HepG2 (cell line): Measurements from ENCODE around the gene PHACTR1. TPM values are rescaled to one million over a fixed set of nuclear protein-coding genes. Genes with fewer than 3 reads are reported as not detected.

Source experiments
- ATAC-seq: fragments of 200-7000 bp; cut with Tn5 transposase; 3 replicates; pipeline ENCODE4 v1.9.1; 2020; ENCODE audit warnings: mild to moderate bottlenecking, moderate library complexity
- BruUV-seq: library from RNA; stranded (reverse); fragments of 400-500 nt; replicated peaks from 2 replicates; lab custom pipeline; 2021; lab: Mats Ljungman, UMichigan
- CTCF ChIA-PET: fragments of 300-600 bp; formaldehyde crosslinking; extraction: SDS; loops from one replicate; lab custom pipeline; 2021; ENCODE audit warnings: low total read pairs, inconsistent platforms, low intra/inter-chr PET ratio; lab: Yijun Ruan, JAX
- POLR2A ChIA-PET: fragments of 350-600 bp; sonication (Branson Sonifier 250); formaldehyde crosslinking; loops from one replicate; lab custom pipeline; 2020; ENCODE audit warnings: antibody characterized with exemption, inconsistent platforms; lab: Yijun Ruan, JAX
- DNase-seq: peaks from one replicate; pipeline ENCODE4 v3.0.0-alpha.2; 2015; ENCODE audit warnings: low spot score
- FAIRE-seq: peaks from 3 replicates; lab custom pipeline; 2011; peaks lifted over from hg19 to GRCh38; lab: Jason Lieb, UNC
- H2AFZ ChIP-seq: one replicate; pipeline ENCODE4 v1.6.1; 2011; ENCODE audit warnings: low read length, inconsistent platforms
- H3K27ac ChIP-seq: fragments of 300-600 bp; 3 replicates; pipeline ENCODE4 v1.8.0; 2011; ENCODE audit warnings: mixed run types, mild to moderate bottlenecking, mixed read lengths, low read length, inconsistent platforms; ENCODE audit not compliant: insufficient read depth; ENCODE audit errors: extremely low read length
- H3K27me3 ChIP-seq, 2 experiments: fragments of 200-600 bp in 1 of 2; 2 replicates in 1 of 2; 3 replicates in 1 of 2; pipeline versions ENCODE4 v1.6.0 to v1.8.0; 2011; ENCODE audit warnings: low read length in 2 of 2, mild to moderate bottlenecking in 2 of 2, moderate library complexity in 2 of 2, inconsistent platforms in 1 of 2; ENCODE audit not compliant: insufficient read depth in 2 of 2, control insufficient read depth in 1 of 2
- H3K36me3 ChIP-seq, 2 experiments: fragments of 200-600 bp in 1 of 2; replicated peaks in 1 of 2; 2 replicates in 1 of 2; 3 replicates in 1 of 2; pipeline versions ENCODE4 v1.5.1 to v1.8.0; 2011; ENCODE audit warnings: low read length in 2 of 2, inconsistent platforms in 1 of 2; ENCODE audit not compliant: insufficient read depth in 2 of 2, control insufficient read depth in 1 of 2
- H3K4me1 ChIP-seq: 2 replicates; pipeline ENCODE4 v1.5.1; 2012; ENCODE audit warnings: low read length, inconsistent platforms; ENCODE audit not compliant: insufficient read depth
- H3K4me2 ChIP-seq: 2 replicates; pipeline ENCODE4 v1.6.0; 2011; ENCODE audit warnings: low read depth, low read length, inconsistent platforms
- H3K4me3 ChIP-seq, 3 experiments: fragments of 200-600 bp in 1 of 3; sonication (generic), shearing (Covaris generic) in 1 of 3; replicated peaks in 1 of 3; 2 replicates each; pipeline ENCODE4 v1.5.1; 2011 to 2016; ENCODE audit warnings: low read length in 3 of 3, inconsistent platforms in 2 of 3, low read depth in 2 of 3, mild to moderate bottlenecking in 2 of 3, control low read depth in 1 of 3, mixed read lengths in 1 of 3; ENCODE audit not compliant: insufficient read depth in 1 of 3
- H3K79me2 ChIP-seq: one replicate; pipeline ENCODE4 v1.6.1; 2011; ENCODE audit warnings: low read length, inconsistent platforms; ENCODE audit not compliant: insufficient read depth
- H3K9ac ChIP-seq: 2 replicates; pipeline ENCODE4 v1.6.0; 2011; ENCODE audit warnings: mild to moderate bottlenecking, low read depth, low read length, inconsistent platforms; ENCODE audit not compliant: insufficient read depth
- H3K9me3 ChIP-seq: 2 replicates; pipeline ENCODE4 v1.5.1; 2012; ENCODE audit warnings: mild to moderate bottlenecking, low read length
- H4K20me1 ChIP-seq: 2 replicates; pipeline ENCODE4 v1.6.0; 2011; ENCODE audit warnings: inconsistent platforms, mild to moderate bottlenecking, low read length, moderate library complexity; ENCODE audit not compliant: insufficient read depth
- ATM ChIP-seq: fragments of 450-650 bp; IDR thresholded peaks from 2 replicates; pipeline ENCODE4 v1.7.1; 2017; ENCODE audit warnings: mild to moderate bottlenecking, borderline replicate concordance
- ETV5 ChIP-seq: IDR thresholded peaks from 2 replicates; pipeline ENCODE4 v1.6.1; 2018; ENCODE audit warnings: missing biosample characterization, missing genetic modification reagents, inconsistent platforms, borderline replicate concordance
- NRL ChIP-seq: sonication (generic); formaldehyde crosslinking; IDR thresholded peaks from 2 replicates; pipeline ENCODE4 v1.5.0; 2020; ENCODE audit warnings: missing genetic modification reagents, mild to moderate bottlenecking, moderate library complexity, borderline replicate concordance
- PHF5A ChIP-seq: IDR thresholded peaks from one replicate; pipeline ENCODE4 v1.6.1; 2018; ENCODE audit warnings: low read depth, missing genetic modification reagents; ENCODE audit not compliant: unreplicated experiment
- RNF219 ChIP-seq: sonication (generic); formaldehyde crosslinking; IDR thresholded peaks from 2 replicates; pipeline ENCODE4 v1.5.0; 2020; ENCODE audit warnings: mild to moderate bottlenecking, missing genetic modification reagents
- SRSF1 ChIP-seq: fragments of 200-400 bp; formaldehyde crosslinking; optimal IDR thresholded peaks from 2 replicates; pipeline ENCODE3; 2017; ENCODE audit warnings: mild to moderate bottlenecking, low read depth, low read length, moderate library complexity
- TEF ChIP-seq: sonication (generic); formaldehyde crosslinking; IDR thresholded peaks from 2 replicates; pipeline ENCODE4 v1.5.0; 2020; ENCODE audit warnings: missing genetic modification reagents
- XBP1 ChIP-seq: sonication (generic); formaldehyde crosslinking; IDR thresholded peaks from 2 replicates; pipeline ENCODE4 v1.5.0; 2020; ENCODE audit warnings: missing genetic modification reagents
- ZMAT3 ChIP-seq: sonication (generic); formaldehyde crosslinking; conservative IDR thresholded peaks from 2 replicates; pipeline ENCODE4 v1.7.0; 2021; ENCODE audit warnings: missing genetic modification reagents
- ZNF251 ChIP-seq: sonication (generic); formaldehyde crosslinking; IDR thresholded peaks from 2 replicates; pipeline ENCODE4 v1.9.0; 2021; ENCODE audit warnings: mild to moderate bottlenecking, missing genetic modification reagents
- ZNF34 ChIP-seq: sonication (generic); formaldehyde crosslinking; IDR thresholded peaks from 2 replicates; pipeline ENCODE4 v1.4.0; 2020; ENCODE audit warnings: mild to moderate bottlenecking, missing genetic modification reagents, borderline replicate concordance
- ZNF343 ChIP-seq: sonication (generic); formaldehyde crosslinking; IDR thresholded peaks from 2 replicates; pipeline ENCODE4 v1.4.0; 2020; ENCODE audit warnings: mild to moderate bottlenecking, missing genetic modification reagents
- ZNF570 ChIP-seq: sonication (generic); formaldehyde crosslinking; IDR thresholded peaks from 2 replicates; pipeline ENCODE4 v1.4.0; 2020; ENCODE audit warnings: mild to moderate bottlenecking, missing genetic modification reagents, borderline replicate concordance
- ZNF747 ChIP-seq: sonication (generic); formaldehyde crosslinking; IDR thresholded peaks from 2 replicates; pipeline ENCODE4 v1.8.1; 2023; ENCODE audit warnings: missing genetic modification reagents, mild to moderate bottlenecking, borderline replicate concordance
- ZZZ3 ChIP-seq: sonication (generic); formaldehyde crosslinking; IDR thresholded peaks from 2 replicates; pipeline ENCODE4 v1.4.0; 2020; ENCODE audit warnings: missing genetic modification reagents, mild to moderate bottlenecking, borderline replicate concordance
- WGBS: methylation state at CpG from one replicate; pipeline ENCODE4 v1.1.6; 2017; ENCODE audit warnings: low lambda C conversion rate; 5-methylcytosine and 5-hydroxymethylcytosine counted together
- in situ Hi-C: cut with HindIII; loops from 2 replicates; pipeline ENCODE4 v1.10.0; 2017; ENCODE audit warnings: low pct_unique_long_range_greater_than_20kb; ENCODE audit not compliant: extremely low pct_ligation_motif_present
- intact Hi-C: fragments of 100-400 bp; cut with micrococcal nuclease; formaldehyde crosslinking; loops from one replicate; pipeline ENCODE4 v1.10.0; 2022; ENCODE audit not compliant: unreplicated experiment
- polyA plus RNA-seq, 8 experiments: library from polyadenylated mRNA; depleted of rRNA in 3 of 8; stranded (reverse) in 7 of 8; unstranded in 1 of 8; fragments of >200 nt; fragmentation: Illumina TruSeq in 4 of 8; extraction: Trizol in 4 of 8; gene quantifications; 2 replicates each; pipeline versions ENCODE4 v1.2.1 to v1.2.3, GENCODE V29; 2011 to 2016; ENCODE audit warnings: low read depth in 4 of 8, missing spikeins in 1 of 8, mixed read lengths in 1 of 8; ENCODE audit not compliant: insufficient read depth in 1 of 8
- total RNA-seq, 5 experiments: library from RNA; depleted of rRNA; stranded (reverse); fragments of >200 nt; fragmentation: Illumina TruSeq; extraction: Trizol; gene quantifications; 2 replicates each; pipeline ENCODE4 v1.2.3, GENCODE V29; 2016; ENCODE audit warnings: low read depth in 1 of 5
- TF ChIP-seq, protein P1 (sequence below): sonication (generic); formaldehyde crosslinking; IDR thresholded peaks from 2 replicates; pipeline ENCODE4 v1.5.0; 2020; ENCODE audit warnings: mild to moderate bottlenecking, missing genetic modification reagents, borderline replicate concordance

Gene PHACTR1
- total and polyA plus RNA-seq, 2 of the 13 experiments (the other 11 are each of a cell fraction or from before 2014, with no cell fraction given) = 0.09 TPM; not detected in 1

DNA sequence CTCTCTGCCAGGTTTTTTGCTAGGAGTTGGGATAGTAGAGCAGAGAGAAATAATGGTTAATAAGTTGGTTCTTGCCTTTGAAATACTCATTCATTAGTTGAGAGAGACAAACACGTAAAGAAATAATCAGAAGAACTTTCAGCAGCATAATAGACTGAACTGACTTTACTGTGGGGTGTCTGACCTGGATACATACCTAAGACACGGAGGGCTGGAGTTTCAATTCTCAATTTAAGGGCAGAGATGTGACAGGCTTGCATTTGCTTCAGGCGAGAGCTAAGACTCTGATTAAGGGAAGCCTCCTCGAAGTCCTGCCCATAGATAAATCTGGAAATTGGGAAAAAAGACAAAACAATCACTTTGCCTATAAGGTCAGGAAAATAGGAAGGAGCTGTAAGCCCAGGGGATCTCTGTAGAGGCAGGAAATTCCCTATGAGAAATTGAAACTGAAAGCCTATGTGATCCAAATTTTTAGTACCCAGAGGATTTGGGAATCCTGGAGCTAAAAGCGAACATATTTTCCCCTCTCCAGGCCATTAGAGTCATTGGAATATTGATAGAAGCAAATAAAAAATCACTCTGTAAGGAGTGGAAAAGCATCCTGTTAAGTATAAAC lies 276.8 kb downstream of the PHACTR1 start:
- in situ Hi-C loops = no loop called here
- peaks cover 1 to 7% of the 10 kb centered on the region in 2 experiments; a peak in 2 of 5 replicates for H3K27me3 ChIP-seq
- POLR2A ChIA-PET = no interaction called here

More for the DNA sequence above, 276.8 kb downstream of the PHACTR1 start:
- no peak overlapping the region for H3K4me3 ChIP-seq
- FAIRE-seq = no peak
- H3K36me3 ChIP-seq = no peaks in the 10 kb centered on the region
- no peak overlapping the region for H3K9ac ChIP-seq
- no peak for ATAC-seq
- no peak overlapping the region for H3K27ac ChIP-seq
- no peak for TF ChIP-seq NRL (CRISPR knock-in tag)
- TF ChIP-seq ZNF34 (CRISPR knock-in tag) = no peak
- TF ChIP-seq PHF5A (CRISPR knock-in tag) = no peak
- TF ChIP-seq SRSF1 = no peak
- no peak for TF ChIP-seq ATM
- no peak for TF ChIP-seq ZNF343 (CRISPR knock-in tag)
- TF ChIP-seq RNF219 = no peak
- TF ChIP-seq, protein P1, sequence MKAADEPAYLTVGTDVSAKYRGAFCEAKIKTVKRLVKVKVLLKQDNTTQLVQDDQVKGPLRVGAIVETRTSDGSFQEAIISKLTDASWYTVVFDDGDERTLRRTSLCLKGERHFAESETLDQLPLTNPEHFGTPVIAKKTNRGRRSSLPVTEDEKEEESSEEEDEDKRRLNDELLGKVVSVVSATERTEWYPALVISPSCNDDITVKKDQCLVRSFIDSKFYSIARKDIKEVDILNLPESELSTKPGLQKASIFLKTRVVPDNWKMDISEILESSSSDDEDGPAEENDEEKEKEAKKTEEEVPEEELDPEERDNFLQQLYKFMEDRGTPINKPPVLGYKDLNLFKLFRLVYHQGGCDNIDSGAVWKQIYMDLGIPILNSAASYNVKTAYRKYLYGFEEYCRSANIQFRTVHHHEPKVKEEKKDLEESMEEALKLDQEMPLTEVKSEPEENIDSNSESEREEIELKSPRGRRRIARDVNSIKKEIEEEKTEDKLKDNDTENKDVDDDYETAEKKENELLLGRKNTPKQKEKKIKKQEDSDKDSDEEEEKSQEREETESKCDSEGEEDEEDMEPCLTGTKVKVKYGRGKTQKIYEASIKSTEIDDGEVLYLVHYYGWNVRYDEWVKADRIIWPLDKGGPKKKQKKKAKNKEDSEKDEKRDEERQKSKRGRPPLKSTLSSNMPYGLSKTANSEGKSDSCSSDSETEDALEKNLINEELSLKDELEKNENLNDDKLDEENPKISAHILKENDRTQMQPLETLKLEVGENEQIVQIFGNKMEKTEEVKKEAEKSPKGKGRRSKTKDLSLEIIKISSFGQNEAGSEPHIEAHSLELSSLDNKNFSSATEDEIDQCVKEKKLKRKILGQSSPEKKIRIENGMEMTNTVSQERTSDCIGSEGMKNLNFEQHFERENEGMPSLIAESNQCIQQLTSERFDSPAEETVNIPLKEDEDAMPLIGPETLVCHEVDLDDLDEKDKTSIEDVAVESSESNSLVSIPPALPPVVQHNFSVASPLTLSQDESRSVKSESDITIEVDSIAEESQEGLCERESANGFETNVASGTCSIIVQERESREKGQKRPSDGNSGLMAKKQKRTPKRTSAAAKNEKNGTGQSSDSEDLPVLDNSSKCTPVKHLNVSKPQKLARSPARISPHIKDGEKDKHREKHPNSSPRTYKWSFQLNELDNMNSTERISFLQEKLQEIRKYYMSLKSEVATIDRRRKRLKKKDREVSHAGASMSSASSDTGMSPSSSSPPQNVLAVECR (CRISPR knock-in tag) = no peak
- TF ChIP-seq ZNF251 = no peak
- TF ChIP-seq ZMAT3 (CRISPR knock-in tag) = no peak
- TF ChIP-seq XBP1 (CRISPR knock-in tag) = no peak
- TF ChIP-seq ZNF570 (CRISPR knock-in tag) = no peak
- no peak for TF ChIP-seq TEF
- TF ChIP-seq ETV5 (CRISPR knock-in tag) = no peak
- no peak for TF ChIP-seq ZZZ3
- TF ChIP-seq ZNF747 = no peak
- BruUV-seq = no TSS peak
- H3K4me2 ChIP-seq = no peak overlapping the region
- no peaks in the 10 kb centered on the region for H4K20me1 ChIP-seq
- no peaks in the 10 kb centered on the region for H3K4me1 ChIP-seq
- DNase-seq = no peak
- intact Hi-C loops = no loop called here
- H2AFZ ChIP-seq = no peak overlapping the region
- WGBS = 14% methylated on average over 5 of the region's 5 CpGs
- no peaks in the 10 kb centered on the region for H3K9me3 ChIP-seq
- CTCF ChIA-PET = no interaction called here
- no peaks in the 10 kb centered on the region for H3K79me2 ChIP-seq
